T-cell (primary cell): ENCODE results near the gene ASPN. TPM values are rescaled to one million over a fixed set of nuclear protein-coding genes. Genes with fewer than 3 reads are reported as not detected.

ENCODE experiments used
- ATAC-seq, 4 experiments: fragments of 200-7000 bp in 3 of 4; fragments of 150-1000 bp in 1 of 4; cut with Tn5 transposase; replicated peaks in 1 of 4; 1 replicate in 3 of 4; 2 replicates in 1 of 4; pipeline ENCODE4 v1.10.0; 2021; ENCODE audit warnings: moderate library complexity in 3 of 4, mild to moderate bottlenecking in 2 of 4, moderate number of reproducible peaks in 1 of 4
- CTCF ChIA-PET, 2 donors: fragments of 300-600 bp; sonication (Branson Sonifier 250); formaldehyde crosslinking; loops; one replicate each; lab custom pipeline; 2022; ENCODE audit warnings: antibody characterized with exemption in 2 of 2; lab: Charles Lee
- POLR2A ChIA-PET, 2 donors: fragments of 300-600 bp; sonication (Branson Sonifier 250); formaldehyde crosslinking; loops; one replicate each; lab custom pipeline; 2022; ENCODE audit warnings: antibody characterized with exemption in 2 of 2; lab: Charles Lee
- DNase-seq, 35 experiments: peaks; one replicate each; pipeline versions ENCODE4 v3.0.0 to v3.0.0-alpha.2; 2013 to 2023
- H3K27ac ChIP-seq: one replicate; pipeline ENCODE4 v1.5.1; 2013; ENCODE audit warnings: low read length
- H3K27me3 ChIP-seq, 2 experiments: replicated peaks in 1 of 2; 1 replicate in 1 of 2; 2 replicates in 1 of 2; pipeline versions ENCODE4 v1.6.1 to v1.7.0; 2013; ENCODE audit warnings: low read length in 1 of 2, mixed read lengths in 1 of 2; ENCODE audit not compliant: control insufficient read depth in 2 of 2, insufficient read depth in 2 of 2; ENCODE audit errors: extremely low read depth in 1 of 2
- H3K36me3 ChIP-seq, 2 donors: 1 replicate in 1 of 2; 2 replicates in 1 of 2; pipeline versions ENCODE4 v1.6.1 to v1.7.0; 2013; ENCODE audit warnings: low read length in 1 of 2; ENCODE audit not compliant: control insufficient read depth in 2 of 2, insufficient read depth in 1 of 2; ENCODE audit errors: extremely low read depth in 1 of 2
- H3K4me1 ChIP-seq, 2 experiments: 1 replicate in 1 of 2; 2 replicates in 1 of 2; pipeline versions ENCODE4 v1.6.1 to v1.7.0; 2013; ENCODE audit warnings: low read length in 2 of 2, mixed read lengths in 1 of 2; ENCODE audit not compliant: insufficient read depth in 2 of 2, control insufficient read depth in 1 of 2; ENCODE audit errors: extremely low read depth in 1 of 2
- H3K4me3 ChIP-seq, 2 donors: 1 replicate in 1 of 2; 2 replicates in 1 of 2; pipeline versions ENCODE4 v1.5.1 to v1.7.0; 2013; ENCODE audit warnings: mild to moderate bottlenecking in 2 of 2, low read length in 1 of 2, moderate library complexity in 1 of 2; ENCODE audit not compliant: control insufficient read depth in 1 of 2; ENCODE audit errors: extremely low read depth in 1 of 2
- H3K9me3 ChIP-seq: 2 replicates; pipeline ENCODE4 v1.7.0; 2013
- H3K27ac Mint-ChIP-seq, 2 donors: one replicate each; pipeline ENCODE4 v1.8.0; 2020 to 2021; ENCODE audit warnings: mild to moderate bottlenecking in 2 of 2, mixed read lengths in 2 of 2
- H3K27me3 Mint-ChIP-seq, 2 donors: one replicate each; pipeline ENCODE4 v1.8.0; 2021 to 2022; ENCODE audit warnings: mixed read lengths in 2 of 2
- H3K36me3 Mint-ChIP-seq: one replicate; pipeline ENCODE4 v1.8.0; 2021; ENCODE audit warnings: mixed read lengths
- H3K4me1 Mint-ChIP-seq, 3 donors: one replicate each; pipeline ENCODE4 v1.8.0; 2020 to 2022; ENCODE audit warnings: mixed read lengths in 3 of 3, mild to moderate bottlenecking in 1 of 3
- H3K4me3 Mint-ChIP-seq, 3 donors: one replicate each; pipeline ENCODE4 v1.8.0; 2020 to 2022; ENCODE audit warnings: mild to moderate bottlenecking in 3 of 3, mixed read lengths in 3 of 3, moderate library complexity in 3 of 3
- H3K9me3 Mint-ChIP-seq, 3 donors: one replicate each; pipeline ENCODE4 v1.8.0; 2020 to 2022; ENCODE audit warnings: mixed read lengths in 3 of 3
- WGBS: methylation state at CpG from one replicate; pipeline ENCODE4 v1.1.5; 2013; ENCODE audit warnings: missing lambda C conversion rate; ENCODE audit not compliant: insufficient coverage; 5-methylcytosine and 5-hydroxymethylcytosine counted together
- total RNA-seq, 35 experiments: library from RNA in 6 of 35; stranded (reverse) in 6 of 35; fragments of 120-200 nt in 1 of 35; gene quantifications; one replicate each; pipeline versions ENCODE4 v1.2.1 to v1.2.4 and lab custom pipeline; 2013 to 2026

ASPN gene
- total RNA-seq, 5 donors from 2014 or later (not counting 1 experiment from before 2014, with no cell fraction given), result not detected

- H3K4me1 Mint-ChIP-seq, result no peaks in the 10 kb centered on the region
- H3K9me3 ChIP-seq, result no peaks in the 10 kb centered on the region
- ChIA-PET CTCF (no interaction called here), POLR2A (no interaction called here)
- H3K27ac Mint-ChIP-seq, result no peak overlapping the region
- H3K9me3 Mint-ChIP-seq, result no peaks in the 10 kb centered on the region
- H3K4me3 ChIP-seq, result no peak overlapping the region
- no peak for DNase-seq
- no peaks in the 10 kb centered on the region for H3K36me3 ChIP-seq
- H3K27me3 ChIP-seq, result no peaks in the 10 kb centered on the region
- no peaks in the 10 kb centered on the region for H3K4me1 ChIP-seq
- H3K27me3 Mint-ChIP-seq, result no peaks in the 10 kb centered on the region
- no peak overlapping the region for H3K4me3 Mint-ChIP-seq
- H3K27ac ChIP-seq, result no peak overlapping the region
- WGBS, result no CpG with 5 or more reads among the region's 1 CpG
- no peak for ATAC-seq
- no peaks in the 10 kb centered on the region for H3K36me3 Mint-ChIP-seq
Observed at GRCh38 chr9:92516521-92516920, 34.2 kb upstream of the ASPN start.

GRCh38 chr9:92514635-92515034, 32.3 kb upstream of the ASPN start:
- H3K4me1 ChIP-seq, result no peaks in the 10 kb centered on the region
- no peak for ATAC-seq
- no peaks in the 10 kb centered on the region for H3K9me3 ChIP-seq
- no peak overlapping the region for H3K27ac ChIP-seq
- 96% methylated on average over 10 of the region's 10 CpGs for WGBS
- Mint-ChIP-seq H3K4me3 (no peak overlapping the region), H3K36me3 (no peaks in the 10 kb centered on the region), H3K27ac (no peak overlapping the region), H3K9me3 (no peaks in the 10 kb centered on the region), H3K4me1 (no peaks in the 10 kb centered on the region), H3K27me3 (no peaks in the 10 kb centered on the region)
- POLR2A ChIA-PET, result no interaction called here
- no peaks in the 10 kb centered on the region for H3K36me3 ChIP-seq
- CTCF ChIA-PET, result no interaction called here
- H3K4me3 ChIP-seq, result no peak overlapping the region
- no peak for DNase-seq
- no peaks in the 10 kb centered on the region for H3K27me3 ChIP-seq

GRCh38 chr9:92513349-92513748, 31.0 kb upstream of the ASPN start:
- H3K4me3 Mint-ChIP-seq, result no peak overlapping the region
- no peaks in the 10 kb centered on the region for H3K27me3 Mint-ChIP-seq
- H3K9me3 Mint-ChIP-seq, result no peaks in the 10 kb centered on the region
- DNase-seq (no peak), ATAC-seq (no peak)
- no peaks in the 10 kb centered on the region for H3K4me1 Mint-ChIP-seq
- Histone ChIP-seq H3K27ac (no peak overlapping the region), H3K36me3 (no peaks in the 10 kb centered on the region), H3K9me3 (no peaks in the 10 kb centered on the region), H3K4me1 (no peaks in the 10 kb centered on the region), H3K27me3 (no peaks in the 10 kb centered on the region), H3K4me3 (no peak overlapping the region)
- 100% methylated on average over 2 of the region's 3 CpGs for WGBS
- H3K36me3 Mint-ChIP-seq, result no peaks in the 10 kb centered on the region
- ChIA-PET POLR2A (no interaction called here), CTCF (interaction anchor here in 1 of 2 donors (0.7 kb wide), 1 partner anchor 10 kb away, joined by 5 read pairs; no protein-coding TSS in a partner anchor)
- H3K27ac Mint-ChIP-seq, result no peak overlapping the region

GRCh38 chr9:92512622-92513021, 30.3 kb upstream of the ASPN start:
- ChIA-PET POLR2A (no interaction called here), CTCF (no interaction called here)
- Mint-ChIP-seq H3K36me3 (no peaks in the 10 kb centered on the region), H3K4me3 (no peak overlapping the region), H3K27me3 (no peaks in the 10 kb centered on the region), H3K4me1 (no peaks in the 10 kb centered on the region), H3K9me3 (no peaks in the 10 kb centered on the region), H3K27ac (no peak overlapping the region)
- DNase-seq, result no peak
- no CpG with 5 or more reads among the region's 3 CpGs for WGBS
- Histone ChIP-seq H3K4me3 (no peak overlapping the region), H3K9me3 (no peaks in the 10 kb centered on the region), H3K27me3 (no peaks in the 10 kb centered on the region), H3K36me3 (no peaks in the 10 kb centered on the region), H3K4me1 (no peaks in the 10 kb centered on the region), H3K27ac (no peak overlapping the region)
- no peak for ATAC-seq

- Mint-ChIP-seq H3K9me3 (no peaks in the 10 kb centered on the region), H3K27me3 (no peaks in the 10 kb centered on the region), H3K27ac (no peak overlapping the region), H3K4me3 (no peak overlapping the region), H3K36me3 (no peaks in the 10 kb centered on the region), H3K4me1 (no peaks in the 10 kb centered on the region)
- H3K9me3 ChIP-seq, result no peaks in the 10 kb centered on the region
- DNase-seq, result no peak
- ATAC-seq, result no peak
- no peak overlapping the region for H3K4me3 ChIP-seq
- H3K36me3 ChIP-seq, result no peaks in the 10 kb centered on the region
- ChIA-PET POLR2A (no interaction called here), CTCF (no interaction called here)
- H3K27me3 ChIP-seq, result no peaks in the 10 kb centered on the region
- H3K4me1 ChIP-seq, result no peaks in the 10 kb centered on the region
- no peak overlapping the region for H3K27ac ChIP-seq
Observed at GRCh38 chr9:92510747-92511146, 28.4 kb upstream of the ASPN start.

- no peaks in the 10 kb centered on the region for H3K27me3 Mint-ChIP-seq
- ATAC-seq (no peak), DNase-seq (no peak)
- WGBS, result 97% methylated on average over 4 of the region's 5 CpGs
- no peaks in the 10 kb centered on the region for H3K36me3 Mint-ChIP-seq
- ChIA-PET CTCF (no interaction called here), POLR2A (no interaction called here)
- H3K36me3 ChIP-seq, result no peaks in the 10 kb centered on the region
- H3K4me1 Mint-ChIP-seq, result no peaks in the 10 kb centered on the region
- H3K4me3 Mint-ChIP-seq, result no peak overlapping the region
- H3K4me1 ChIP-seq, result no peaks in the 10 kb centered on the region
- no peak overlapping the region for H3K27ac ChIP-seq
- no peak overlapping the region for H3K4me3 ChIP-seq
- H3K9me3 Mint-ChIP-seq, result no peaks in the 10 kb centered on the region
- no peak overlapping the region for H3K27ac Mint-ChIP-seq
- H3K27me3 ChIP-seq, result no peaks in the 10 kb centered on the region
- no peaks in the 10 kb centered on the region for H3K9me3 ChIP-seq
Observed at GRCh38 chr9:92509050-92509449, 26.7 kb upstream of the ASPN start.
